ENCODE data around the gene N4BP2L2. TPM values are rescaled to one million over a fixed set of nuclear protein-coding genes. Genes with fewer than 3 reads are reported as not detected.

N4BP2L2 gene
- total and polyA plus RNA-seq, 2 of the 4 experiments (the other 2 are of a cell fraction), result 28.7 to 34.6 TPM

DNA sequence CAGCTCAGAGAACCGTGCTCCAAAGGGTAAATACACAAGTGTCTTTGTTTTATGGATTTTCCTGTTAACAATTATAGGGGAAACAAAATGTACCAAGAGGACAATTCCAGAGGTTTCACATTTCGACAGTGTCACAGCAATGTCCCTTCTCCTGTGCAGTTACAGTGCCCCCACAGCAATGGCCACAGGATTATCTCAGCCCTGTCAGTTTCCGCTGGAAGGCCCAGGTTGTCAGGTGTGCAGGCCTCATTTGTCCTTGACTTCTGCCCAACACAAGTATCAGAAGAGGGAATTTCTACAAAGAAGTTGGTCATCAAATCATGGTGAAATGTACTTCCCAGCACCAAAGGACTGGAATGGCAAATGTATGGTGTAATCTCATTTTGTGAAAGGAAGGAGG, 11.2 kb upstream of the N4BP2L2 start:
- no peak overlapping the region for H2BK120ac ChIP-seq (ENCODE audit: low read depth, low read length)
- no TSS peak for BruUV-seq (replicated peaks)
- no peaks in the 10 kb centered on the region for H3K9me3 ChIP-seq (ENCODE audit: control insufficient read depth, insufficient read depth, low read length)

More for the DNA sequence above, 11.2 kb upstream of the N4BP2L2 start:
- H2BK15ac ChIP-seq (ENCODE audit: low read depth, low read length), result no peak overlapping the region
- dilution Hi-C loops (cut with HindIII; ENCODE audit: low sequenced_read_pairs, unreplicated experiment) (no loop called here), in situ Hi-C loops (cut with MboI; ENCODE audit: low sequenced_read_pairs) (no loop called here), intact Hi-C loops (cut with micrococcal nuclease) (no loop called here)
- H3K4me3 ChIP-seq (ENCODE audit: insufficient read depth, low read depth, low read length), result no peak overlapping the region
- no peak overlapping the region for H3K14ac ChIP-seq (replicated peaks; ENCODE audit: low read depth, low read length)
- no CpG with 5 or more reads among the region's 3 CpGs for WGBS, 2 experiments (ENCODE audit: extremely low coverage in 2 of 2, insufficient read length in 1 of 2)
- no peak overlapping the region for H3K23ac ChIP-seq (ENCODE audit: low read depth, low read length)
- H2AFZ ChIP-seq (replicated peaks; ENCODE audit: low read length, poor library complexity), result no peak overlapping the region
- H3K36me3 ChIP-seq (ENCODE audit: control insufficient read depth, insufficient read depth, low read length), result no peaks in the 10 kb centered on the region
- no peak overlapping the region for H4K8ac ChIP-seq (ENCODE audit: low read depth in 2 of 2, low read length in 2 of 2)
- H3K27me3 ChIP-seq (ENCODE audit: control insufficient read depth, insufficient read depth, low read length), result peaks cover 2% of the 10 kb centered on the region; the same call in 1 of the 2 replicates
- H3K4me2 ChIP-seq (ENCODE audit: low read depth, low read length), result no peak overlapping the region
- H3K9ac ChIP-seq (ENCODE audit: low read depth, low read length), result no peak overlapping the region
- no peak overlapping the region for H2AK5ac ChIP-seq (ENCODE audit: low read depth, low read length)
- H2AK9ac ChIP-seq (replicated peaks; ENCODE audit: low read depth, low read length, poor library complexity), result no peak overlapping the region
- no peaks in the 10 kb centered on the region for H3K9me1 ChIP-seq (ENCODE audit: insufficient read depth, low read length)
- H3K4me1 ChIP-seq (ENCODE audit: control insufficient read depth, insufficient read depth, low read length), result no peaks in the 10 kb centered on the region
- no peaks in the 10 kb centered on the region for H3K79me1 ChIP-seq (ENCODE audit: low read depth in 1 of 2, low read length in 2 of 2)
- H2BK20ac ChIP-seq (ENCODE audit: low read depth, low read length), result no peak overlapping the region
- H3K27ac ChIP-seq (ENCODE audit: insufficient read depth, low read length), result no peak overlapping the region
- H3K56ac ChIP-seq (ENCODE audit: extremely low read depth, insufficient read depth, low read length), result no peak overlapping the region
- no peak overlapping the region for H3K18ac ChIP-seq (ENCODE audit: low read depth, low read length)
- H3K4ac ChIP-seq (ENCODE audit: low read depth, low read length), result no peak overlapping the region
- no peak for ATAC-seq (ENCODE audit: low read depth)
- POLR2A ChIA-PET (ENCODE audit: unreplicated experiment), result no interaction called here
- DNase-seq, result no peak
- H4K20me1 ChIP-seq (ENCODE audit: insufficient read depth, low read length), result no peaks in the 10 kb centered on the region
- CTCF ChIA-PET, result interaction anchor here (0.6 to 1.2 kb wide), 2 partner anchors 10 to 17 kb away, joined by 3 read pairs; no protein-coding TSS in a partner anchor
- H4K5ac ChIP-seq (ENCODE audit: low read depth, low read length), result no peak overlapping the region
- H4K91ac ChIP-seq (ENCODE audit: insufficient read depth, low read depth, low read length), result no peak overlapping the region
- no peak overlapping the region for H2BK5ac ChIP-seq (ENCODE audit: low read depth, low read length, poor library complexity, severe bottlenecking)
- TF ChIP-seq MXI1 (IDR thresholded peaks at IDR 0.05; ENCODE audit: borderline replicate concordance, low read depth, low read length) (no peak), BHLHE40 (IDR thresholded peaks at IDR 0.05; ENCODE audit: low read depth, low read length) (no peak), MAFK (IDR thresholded peaks at IDR 0.05; ENCODE audit: low read depth, low read length) (no peak), SMC3 (IDR thresholded peaks at IDR 0.05; ENCODE audit: low read depth, low read length) (no peak), RFX5 (IDR thresholded peaks at IDR 0.05; ENCODE audit: low read depth, low read length) (no peak), FOS (IDR thresholded peaks at IDR 0.05; ENCODE audit: low read depth, low read length) (no peak), MAZ (IDR thresholded peaks at IDR 0.05; ENCODE audit: borderline replicate concordance, low read depth, low read length) (no peak)
- TF ChIP-seq, protein P1, sequence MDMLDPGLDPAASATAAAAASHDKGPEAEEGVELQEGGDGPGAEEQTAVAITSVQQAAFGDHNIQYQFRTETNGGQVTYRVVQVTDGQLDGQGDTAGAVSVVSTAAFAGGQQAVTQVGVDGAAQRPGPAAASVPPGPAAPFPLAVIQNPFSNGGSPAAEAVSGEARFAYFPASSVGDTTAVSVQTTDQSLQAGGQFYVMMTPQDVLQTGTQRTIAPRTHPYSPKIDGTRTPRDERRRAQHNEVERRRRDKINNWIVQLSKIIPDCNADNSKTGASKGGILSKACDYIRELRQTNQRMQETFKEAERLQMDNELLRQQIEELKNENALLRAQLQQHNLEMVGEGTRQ (IDR thresholded peaks at IDR 0.05; ENCODE audit: low read depth, low read length), result no peak

Measured in IMR-90 (cell line).